ENCODE measurements around the gene GDI1.

The GDI1 gene

DNA sequence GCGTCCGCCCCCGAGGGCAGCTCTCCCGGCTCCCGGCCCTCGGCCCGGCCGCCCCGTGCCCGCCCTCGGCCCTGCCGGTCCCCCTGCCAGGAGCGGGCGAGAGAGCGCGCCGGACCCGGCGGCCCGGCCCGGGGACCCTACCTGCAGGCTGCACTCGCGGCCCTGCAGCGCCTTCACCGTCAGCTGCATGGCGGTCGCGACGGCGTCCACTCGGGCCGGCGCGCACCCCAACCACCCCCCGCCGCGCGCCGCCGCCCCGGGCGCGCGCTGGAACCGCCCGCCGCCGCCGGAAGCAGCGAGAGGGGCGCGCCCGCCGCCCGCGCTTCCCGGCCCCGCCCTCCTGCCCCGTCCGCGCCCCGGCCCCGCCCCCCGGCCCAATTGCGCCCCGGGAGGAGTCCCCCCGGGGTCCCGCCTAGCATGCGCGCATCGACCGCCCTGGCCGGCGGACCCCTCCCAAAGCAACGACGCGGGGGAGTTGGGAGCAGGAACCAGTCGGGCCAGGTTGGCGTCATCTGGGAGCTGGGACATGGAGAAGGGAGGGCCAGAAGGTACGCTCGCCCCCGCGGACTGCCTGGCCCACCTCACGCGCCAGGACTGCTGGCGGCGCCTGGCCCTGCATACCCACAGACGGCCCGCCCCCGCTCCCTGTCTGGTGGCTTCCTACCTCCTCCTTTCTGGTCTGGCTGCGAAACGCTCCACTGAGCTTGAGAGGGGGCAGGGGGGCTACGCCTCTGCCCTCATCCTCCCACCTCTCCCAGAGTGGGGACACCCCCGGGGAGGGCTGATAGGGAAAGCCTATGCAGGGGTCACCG lies 49.6 kb downstream of the GDI1 start, which contains the start of gene UBL4A (continued):
- no peak for TF ChIP-seq BCL6B (tag by site-specific recombination; IDR thresholded peaks at IDR 0.05)
- peak; percentile 68; the same call in 1 of the 2 replicates for TF ChIP-seq HIC1 (tag by site-specific recombination; IDR thresholded peaks at IDR 0.05)
- no peak for TF ChIP-seq ZNF155 (tag by site-specific recombination; IDR thresholded peaks at IDR 0.05)
- TF ChIP-seq EGR2 (tag by site-specific recombination; IDR thresholded peaks at IDR 0.05; ENCODE audit: low read depth) = peak; percentile 96
- peak; percentile 73 for TF ChIP-seq KLF10 (tag by site-specific recombination; IDR thresholded peaks at IDR 0.05)
- peak; percentile 24; the same call in 1 of the 2 replicates for TF ChIP-seq ZBTB20 (tag by site-specific recombination; IDR thresholded peaks at IDR 0.05)
- TF ChIP-seq ZNF677 (tag by site-specific recombination; IDR thresholded peaks at IDR 0.05) = no peak
- TF ChIP-seq, protein P1, sequence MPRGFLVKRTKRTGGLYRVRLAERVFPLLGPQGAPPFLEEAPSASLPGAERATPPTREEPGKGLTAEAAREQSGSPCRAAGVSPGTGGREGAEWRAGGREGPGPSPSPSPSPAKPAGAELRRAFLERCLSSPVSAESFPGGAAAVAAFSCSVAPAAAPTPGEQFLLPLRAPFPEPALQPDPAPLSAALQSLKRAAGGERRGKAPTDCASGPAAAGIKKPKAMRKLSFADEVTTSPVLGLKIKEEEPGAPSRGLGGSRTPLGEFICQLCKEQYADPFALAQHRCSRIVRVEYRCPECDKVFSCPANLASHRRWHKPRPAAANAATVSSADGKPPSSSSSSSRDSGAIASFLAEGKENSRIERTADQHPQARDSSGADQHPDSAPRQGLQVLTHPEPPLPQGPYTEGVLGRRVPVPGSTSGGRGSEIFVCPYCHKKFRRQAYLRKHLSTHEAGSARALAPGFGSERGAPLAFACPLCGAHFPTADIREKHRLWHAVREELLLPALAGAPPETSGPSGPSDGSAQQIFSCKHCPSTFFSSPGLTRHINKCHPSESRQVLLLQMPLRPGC (tag by site-specific recombination; IDR thresholded peaks at IDR 0.05) = no peak
- no peak for TF ChIP-seq ZNF354C (tag by site-specific recombination; IDR thresholded peaks at IDR 0.05; ENCODE audit: borderline replicate concordance, low read depth)
- TF ChIP-seq ZBTB48 (tag by site-specific recombination; IDR thresholded peaks at IDR 0.05) = no peak
- TF ChIP-seq ZNF426 (tag by site-specific recombination; IDR thresholded peaks at IDR 0.05) = no peak
- no peak for TF ChIP-seq ZXDB (tag by site-specific recombination; IDR thresholded peaks at IDR 0.05)
- peak; percentile 71 for TF ChIP-seq ZBTB26 (tag by site-specific recombination; optimal IDR thresholded peaks at IDR 0.05)
- TF ChIP-seq, protein P2, sequence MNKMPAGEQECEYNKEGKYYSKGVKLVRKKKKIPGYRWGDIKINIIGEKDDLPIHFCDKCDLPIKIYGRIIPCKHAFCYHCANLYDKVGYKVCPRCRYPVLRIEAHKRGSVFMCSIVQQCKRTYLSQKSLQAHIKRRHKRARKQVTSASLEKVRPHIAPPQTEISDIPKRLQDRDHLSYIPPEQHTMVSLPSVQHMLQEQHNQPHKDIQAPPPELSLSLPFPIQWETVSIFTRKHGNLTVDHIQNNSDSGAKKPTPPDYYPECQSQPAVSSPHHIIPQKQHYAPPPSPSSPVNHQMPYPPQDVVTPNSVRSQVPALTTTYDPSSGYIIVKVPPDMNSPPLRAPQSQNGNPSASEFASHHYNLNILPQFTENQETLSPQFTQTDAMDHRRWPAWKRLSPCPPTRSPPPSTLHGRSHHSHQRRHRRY (tag by site-specific recombination; IDR thresholded peaks at IDR 0.05) = no peak
- no peak for TF ChIP-seq ZNF776 (tag by site-specific recombination; IDR thresholded peaks at IDR 0.05; ENCODE audit: borderline replicate concordance)
- TF ChIP-seq ZNF23 (tag by site-specific recombination; IDR thresholded peaks at IDR 0.05; ENCODE audit: borderline replicate concordance) = no peak
- TF ChIP-seq ZNF664 (tag by site-specific recombination; IDR thresholded peaks at IDR 0.05) = no peak
- TF ChIP-seq GLIS2 (tag by site-specific recombination; IDR thresholded peaks at IDR 0.05) = peak; percentile 98
- TF ChIP-seq, protein P3, sequence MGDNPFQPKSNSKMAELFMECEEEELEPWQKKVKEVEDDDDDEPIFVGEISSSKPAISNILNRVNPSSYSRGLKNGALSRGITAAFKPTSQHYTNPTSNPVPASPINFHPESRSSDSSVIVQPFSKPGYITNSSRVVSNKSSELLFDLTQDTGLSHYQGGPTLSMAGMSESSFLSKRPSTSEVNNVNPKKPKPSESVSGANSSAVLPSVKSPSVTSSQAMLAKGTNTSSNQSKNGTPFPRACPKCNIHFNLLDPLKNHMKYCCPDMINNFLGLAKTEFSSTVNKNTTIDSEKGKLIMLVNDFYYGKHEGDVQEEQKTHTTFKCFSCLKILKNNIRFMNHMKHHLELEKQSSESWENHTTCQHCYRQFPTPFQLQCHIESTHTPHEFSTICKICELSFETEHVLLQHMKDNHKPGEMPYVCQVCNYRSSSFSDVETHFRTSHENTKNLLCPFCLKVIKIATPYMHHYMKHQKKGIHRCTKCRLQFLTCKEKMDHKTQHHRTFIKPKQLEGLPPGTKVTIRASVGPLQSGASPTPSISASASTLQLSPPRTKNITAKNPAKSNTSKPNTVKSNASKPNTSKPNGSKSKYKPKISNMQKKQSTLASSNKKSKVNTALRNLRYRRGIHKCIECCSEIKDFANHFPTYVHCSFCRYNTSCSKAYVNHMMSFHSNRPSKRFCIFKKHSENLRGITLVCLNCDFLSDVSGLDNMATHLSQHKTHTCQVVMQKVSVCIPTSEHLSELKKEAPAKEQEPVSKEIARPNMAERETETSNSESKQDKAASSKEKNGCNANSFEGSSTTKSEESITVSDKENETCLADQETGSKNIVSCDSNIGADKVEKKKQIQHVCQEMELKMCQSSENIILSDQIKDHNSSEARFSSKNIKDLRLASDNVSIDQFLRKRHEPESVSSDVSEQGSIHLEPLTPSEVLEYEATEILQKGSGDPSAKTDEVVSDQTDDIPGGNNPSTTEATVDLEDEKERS (tag by site-specific recombination; IDR thresholded peaks at IDR 0.05) = no peak
- TF ChIP-seq, protein P4, sequence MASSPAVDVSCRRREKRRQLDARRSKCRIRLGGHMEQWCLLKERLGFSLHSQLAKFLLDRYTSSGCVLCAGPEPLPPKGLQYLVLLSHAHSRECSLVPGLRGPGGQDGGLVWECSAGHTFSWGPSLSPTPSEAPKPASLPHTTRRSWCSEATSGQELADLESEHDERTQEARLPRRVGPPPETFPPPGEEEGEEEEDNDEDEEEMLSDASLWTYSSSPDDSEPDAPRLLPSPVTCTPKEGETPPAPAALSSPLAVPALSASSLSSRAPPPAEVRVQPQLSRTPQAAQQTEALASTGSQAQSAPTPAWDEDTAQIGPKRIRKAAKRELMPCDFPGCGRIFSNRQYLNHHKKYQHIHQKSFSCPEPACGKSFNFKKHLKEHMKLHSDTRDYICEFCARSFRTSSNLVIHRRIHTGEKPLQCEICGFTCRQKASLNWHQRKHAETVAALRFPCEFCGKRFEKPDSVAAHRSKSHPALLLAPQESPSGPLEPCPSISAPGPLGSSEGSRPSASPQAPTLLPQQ (tag by site-specific recombination; IDR thresholded peaks at IDR 0.05) = peak; percentile 51; the same call in 1 of the 2 replicates
- TF ChIP-seq ZNF112 (tag by site-specific recombination; IDR thresholded peaks at IDR 0.05) = no peak
- no peak for TF ChIP-seq ZNF24 (tag by site-specific recombination; IDR thresholded peaks at IDR 0.05)
- TF ChIP-seq ZNF530 (tag by site-specific recombination; IDR thresholded peaks at IDR 0.05; ENCODE audit: low read depth) = no peak
- TF ChIP-seq ZSCAN18 (tag by site-specific recombination; IDR thresholded peaks at IDR 0.05) = no peak
- TF ChIP-seq YY1 (tag by site-specific recombination; IDR thresholded peaks at IDR 0.05) = no peak; the same call in 1 of the 2 replicates

Measured in HEK293 (cell line).